Cardiac muscle cell (in vitro differentiated cells and primary cell): Measurements from ENCODE around the gene SLC31A2. TPM values are rescaled to one million over a fixed set of nuclear protein-coding genes. Genes with fewer than 3 reads are reported as not detected.
"Not testable (repeated sequence)": the region's sequence is repeated elsewhere in the genome, so short reads cannot be mapped to it uniquely, and the experiment has no call there.

Experiments used
- DNase-seq, 2 donors: peaks; one replicate each; pipeline versions ENCODE4 v3.0.0 to v3.0.0-alpha.2; 2010 to 2017; ENCODE audit warnings: low read depth in 1 of 2, low spot score in 1 of 2
- H3K27ac ChIP-seq: fragments of 200-600 bp; sonication (generic); 2 replicates; pipeline ENCODE4 v1.5.1; 2016
- H3K27me3 ChIP-seq: fragments of 200-600 bp; sonication (generic); 2 replicates; pipeline ENCODE4 v1.6.0; 2016; ENCODE audit warnings: control low read depth
- H3K36me3 ChIP-seq: fragments of 200-600 bp; sonication (generic); 2 replicates; pipeline ENCODE4 v1.5.1; 2016; ENCODE audit warnings: control low read depth
- H3K4me1 ChIP-seq: fragments of 200-600 bp; sonication (generic); 2 replicates; pipeline ENCODE4 v1.8.1; 2017; ENCODE audit warnings: low read depth, mild to moderate bottlenecking, mixed run types
- H3K4me3 ChIP-seq: fragments of 200-600 bp; sonication (generic); 2 replicates; pipeline ENCODE4 v1.5.1; 2016; ENCODE audit warnings: mild to moderate bottlenecking
- H3K9me3 ChIP-seq: fragments of 200-600 bp; sonication (generic); 2 replicates; pipeline ENCODE4 v1.5.1; 2017; ENCODE audit warnings: low read depth, mild to moderate bottlenecking, control low read depth
- polyA plus RNA-seq: library from polyadenylated mRNA; unstranded; fragments of >200 nt; fragmentation: Nextera tagmentation; extraction: Ambion mirVana; gene quantifications from 2 replicates; pipeline ENCODE4 v1.2.1, GENCODE V29; 2016
- total RNA-seq: library from RNA; depleted of rRNA; stranded (reverse); fragments of >200 nt; gene quantifications from 2 replicates; pipeline ENCODE4 v1.2.3, GENCODE V29; 2016
- TF ChIP-seq, protein P1 (sequence below): IDR thresholded peaks from 2 replicates; pipeline ENCODE4 v1.5.1; 2012; ENCODE audit warnings: low read depth, mild to moderate bottlenecking, low read length

The SLC31A2 gene, protein sequence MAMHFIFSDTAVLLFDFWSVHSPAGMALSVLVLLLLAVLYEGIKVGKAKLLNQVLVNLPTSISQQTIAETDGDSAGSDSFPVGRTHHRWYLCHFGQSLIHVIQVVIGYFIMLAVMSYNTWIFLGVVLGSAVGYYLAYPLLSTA
- total RNA-seq (2.7 and 4.6 TPM in 2 replicates), polyA plus RNA-seq (2.9 and 4.1 TPM in 2 replicates)

DNA sequence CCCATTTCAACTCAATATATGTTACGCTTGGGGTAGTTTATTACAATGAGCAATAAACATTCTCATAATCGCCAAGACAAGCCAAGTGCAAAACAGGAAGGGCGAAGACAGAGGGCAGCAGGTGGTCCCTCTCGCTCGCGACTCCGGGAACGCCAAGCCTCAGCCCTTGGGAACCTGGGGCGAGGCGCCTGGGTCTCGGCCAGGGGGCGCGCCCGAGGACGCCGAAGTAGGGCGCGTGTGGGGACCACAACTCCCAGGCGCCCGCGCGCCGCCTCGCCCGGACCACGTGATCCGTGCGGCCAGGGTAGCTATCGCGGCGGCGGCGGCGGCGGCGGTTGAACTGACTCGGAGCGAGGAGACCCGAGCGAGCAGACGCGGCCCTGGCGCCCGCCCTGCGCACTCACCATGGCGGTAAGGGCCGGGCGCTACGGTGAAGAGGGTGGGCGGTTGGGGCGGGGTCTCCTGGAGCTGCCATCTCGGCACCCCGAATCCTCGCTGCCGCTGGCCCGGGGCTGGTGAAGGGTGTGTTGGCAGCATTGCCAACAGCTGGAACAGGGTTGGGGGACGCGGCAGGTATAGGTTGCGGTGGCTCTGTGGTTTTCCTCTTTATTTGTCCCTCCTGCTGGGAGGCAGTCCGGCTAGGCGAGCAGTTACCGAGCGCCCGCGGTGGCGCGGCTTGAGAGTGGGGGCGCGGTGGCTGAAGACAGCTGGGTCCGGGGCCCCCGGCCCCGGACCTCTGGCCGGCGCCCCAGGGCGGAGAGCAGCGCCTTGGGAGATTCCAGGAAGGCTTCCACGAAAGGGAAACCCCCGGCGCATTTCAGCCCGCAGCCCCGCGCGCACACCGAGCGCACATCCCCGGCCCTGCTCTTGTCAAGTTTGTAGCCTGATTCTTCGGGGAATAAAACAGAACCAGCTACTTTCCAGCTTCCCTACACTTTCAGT is at the start of gene SLC31A2:
SLC31A2 (plus strand) TSS at position 338 of the 942 bp plus-strand sequence; CDS start at position 406, 68 bp downstream.
- Histone ChIP-seq H3K36me3 (no peaks in the 10 kb centered on the region), H3K27ac (no peak within 1 kb of the TSS), H3K4me3 (peak within 1 kb of the TSS; percentile 90), H3K4me1 (no peaks in the 10 kb centered on the region), H3K9me3 (no peaks in the 10 kb centered on the region), H3K27me3 (peaks cover 8% of the 10 kb centered on the region)
- TF ChIP-seq, protein P1, sequence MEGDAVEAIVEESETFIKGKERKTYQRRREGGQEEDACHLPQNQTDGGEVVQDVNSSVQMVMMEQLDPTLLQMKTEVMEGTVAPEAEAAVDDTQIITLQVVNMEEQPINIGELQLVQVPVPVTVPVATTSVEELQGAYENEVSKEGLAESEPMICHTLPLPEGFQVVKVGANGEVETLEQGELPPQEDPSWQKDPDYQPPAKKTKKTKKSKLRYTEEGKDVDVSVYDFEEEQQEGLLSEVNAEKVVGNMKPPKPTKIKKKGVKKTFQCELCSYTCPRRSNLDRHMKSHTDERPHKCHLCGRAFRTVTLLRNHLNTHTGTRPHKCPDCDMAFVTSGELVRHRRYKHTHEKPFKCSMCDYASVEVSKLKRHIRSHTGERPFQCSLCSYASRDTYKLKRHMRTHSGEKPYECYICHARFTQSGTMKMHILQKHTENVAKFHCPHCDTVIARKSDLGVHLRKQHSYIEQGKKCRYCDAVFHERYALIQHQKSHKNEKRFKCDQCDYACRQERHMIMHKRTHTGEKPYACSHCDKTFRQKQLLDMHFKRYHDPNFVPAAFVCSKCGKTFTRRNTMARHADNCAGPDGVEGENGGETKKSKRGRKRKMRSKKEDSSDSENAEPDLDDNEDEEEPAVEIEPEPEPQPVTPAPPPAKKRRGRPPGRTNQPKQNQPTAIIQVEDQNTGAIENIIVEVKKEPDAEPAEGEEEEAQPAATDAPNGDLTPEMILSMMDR: peak; percentile 43
- DNase-seq: peak; percentile 87 to 96

DNA sequence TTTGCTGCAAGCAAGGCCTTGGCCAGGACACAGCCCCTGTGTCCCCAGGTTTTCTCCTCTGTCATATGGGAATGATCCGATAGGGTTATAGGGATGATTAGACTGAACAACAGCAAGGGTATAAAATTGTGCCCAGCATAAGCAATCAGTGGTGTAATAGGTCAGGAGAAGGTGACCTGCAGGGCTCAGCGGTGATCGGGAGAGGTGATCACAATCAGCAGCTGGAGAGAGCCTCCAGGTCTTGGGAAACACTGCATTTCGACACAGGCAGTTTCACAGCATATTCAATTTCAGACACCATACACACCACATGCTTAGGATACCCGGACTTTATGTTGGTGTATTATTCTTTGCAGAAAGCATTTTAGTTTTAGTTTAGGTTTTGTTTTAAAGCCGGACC is 45.5 kb upstream of the SLC31A2 start:
- not testable (repeated sequence) for H3K4me1 ChIP-seq, H3K27me3 ChIP-seq, H3K27ac ChIP-seq, H3K4me3 ChIP-seq, DNase-seq, H3K36me3 ChIP-seq, H3K9me3 ChIP-seq

DNA sequence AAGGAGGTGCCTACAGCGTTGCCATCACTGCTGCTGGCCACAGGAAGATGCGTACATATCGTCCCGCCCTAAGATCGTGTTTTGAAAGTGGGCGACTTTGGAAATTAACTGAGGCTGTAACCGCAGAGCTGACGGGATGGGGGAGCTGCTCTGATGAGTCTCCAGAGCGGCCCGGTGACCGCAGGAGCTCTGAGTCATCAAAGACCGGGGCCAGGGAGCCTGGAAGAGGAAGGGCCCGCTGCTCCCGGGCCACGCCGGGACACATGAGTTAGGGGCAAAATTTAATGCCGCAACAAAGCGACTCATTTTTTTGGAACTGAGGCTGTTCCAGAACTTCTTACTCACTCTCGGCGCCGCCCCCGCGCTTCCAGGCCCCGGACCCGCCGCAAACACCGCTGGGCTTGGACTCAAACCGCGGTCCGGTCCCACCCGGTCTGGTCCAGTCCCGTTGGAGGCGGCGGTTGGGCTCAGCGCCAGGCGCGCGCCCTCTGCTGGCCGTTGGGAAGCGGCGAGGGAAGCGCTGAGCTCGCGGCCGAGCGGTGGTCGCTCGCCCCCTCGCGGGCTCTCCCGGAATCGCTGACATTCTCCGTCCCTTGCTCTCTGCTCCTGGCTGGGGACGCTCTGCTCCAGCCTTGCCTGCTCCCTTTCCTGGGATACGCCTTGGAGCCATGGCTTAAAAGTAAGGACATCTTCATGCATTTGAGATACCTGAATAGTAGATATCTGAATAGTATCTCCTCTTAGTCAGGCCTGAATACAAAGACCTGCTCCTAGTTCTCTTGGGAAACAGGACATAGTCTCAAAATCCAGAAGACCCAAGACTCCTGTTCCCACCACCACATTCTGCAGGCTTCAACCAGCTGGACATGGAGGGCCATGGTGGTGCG is 39.5 kb upstream of the SLC31A2 start:
- not testable (repeated sequence) for H3K9me3 ChIP-seq, H3K36me3 ChIP-seq, H3K4me1 ChIP-seq, H3K27ac ChIP-seq, H3K4me3 ChIP-seq, H3K27me3 ChIP-seq
- TF ChIP-seq, protein P1: peak; percentile 12
- DNase-seq: peak in 1 of 2 donors; percentile 6

DNA sequence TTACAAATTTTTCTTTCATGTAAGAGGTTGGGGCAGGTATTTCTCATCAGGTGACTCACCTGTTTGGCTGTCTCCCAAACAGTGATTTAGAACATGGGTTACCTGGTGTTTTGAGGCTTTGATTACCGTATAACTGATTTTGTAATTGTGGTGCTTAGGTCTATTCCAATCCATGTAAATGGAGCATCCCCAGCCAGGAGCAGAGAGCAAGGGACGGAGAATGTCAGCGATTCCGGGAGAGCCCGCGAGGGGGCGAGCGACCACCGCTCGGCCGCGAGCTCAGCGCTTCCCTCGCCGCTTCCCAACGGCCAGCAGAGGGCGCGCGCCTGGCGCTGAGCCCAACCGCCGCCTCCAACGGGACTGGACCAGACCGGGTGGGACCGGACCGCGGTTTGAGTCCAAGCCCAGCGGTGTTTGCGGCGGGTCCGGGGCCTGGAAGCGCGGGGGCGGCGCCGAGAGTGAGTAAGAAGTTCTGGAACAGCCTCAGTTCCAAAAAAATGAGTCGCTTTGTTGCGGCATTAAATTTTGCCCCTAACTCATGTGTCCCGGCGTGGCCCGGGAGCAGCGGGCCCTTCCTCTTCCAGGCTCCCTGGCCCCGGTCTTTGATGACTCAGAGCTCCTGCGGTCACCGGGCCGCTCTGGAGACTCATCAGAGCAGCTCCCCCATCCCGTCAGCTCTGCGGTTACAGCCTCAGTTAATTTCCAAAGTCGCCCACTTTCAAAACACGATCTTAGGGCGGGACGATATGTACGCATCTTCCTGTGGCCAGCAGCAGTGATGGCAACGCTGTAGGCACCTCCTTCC is 37.9 kb upstream of the SLC31A2 start:
- not testable (repeated sequence) for H3K27me3 ChIP-seq, H3K9me3 ChIP-seq

DNA sequence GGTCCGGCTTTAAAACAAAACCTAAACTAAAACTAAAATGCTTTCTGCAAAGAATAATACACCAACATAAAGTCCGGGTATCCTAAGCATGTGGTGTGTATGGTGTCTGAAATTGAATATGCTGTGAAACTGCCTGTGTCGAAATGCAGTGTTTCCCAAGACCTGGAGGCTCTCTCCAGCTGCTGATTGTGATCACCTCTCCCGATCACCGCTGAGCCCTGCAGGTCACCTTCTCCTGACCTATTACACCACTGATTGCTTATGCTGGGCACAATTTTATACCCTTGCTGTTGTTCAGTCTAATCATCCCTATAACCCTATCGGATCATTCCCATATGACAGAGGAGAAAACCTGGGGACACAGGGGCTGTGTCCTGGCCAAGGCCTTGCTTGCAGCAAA is 32.0 kb upstream of the SLC31A2 start:
- H3K4me3 ChIP-seq, H3K4me1 ChIP-seq, H3K27ac ChIP-seq, H3K27me3 ChIP-seq, H3K9me3 ChIP-seq, H3K36me3 ChIP-seq, DNase-seq: not testable (repeated sequence)

More for the DNA sequence above, 37.9 kb upstream of the SLC31A2 start:
- TF ChIP-seq, protein P1: peak; percentile 5
- H3K27ac ChIP-seq, H3K4me1 ChIP-seq, H3K36me3 ChIP-seq, H3K4me3 ChIP-seq: not testable (repeated sequence)
- peak in 1 of 2 donors; percentile 14 for DNase-seq
